Effector memory CD4-positive, alpha-beta T cell (primary cell): ENCODE data around the gene WFIKKN1.

ENCODE experiments used
- DNase-seq, 3 donors: peaks; one replicate each; pipeline ENCODE4 v3.0.0-alpha.2; 2020
- H3K27ac ChIP-seq: 2 replicates; pipeline ENCODE4 v1.7.0; 2013; ENCODE audit warnings: mild to moderate bottlenecking, low read length, moderate library complexity; ENCODE audit not compliant: insufficient read depth, poor library complexity, severe bottlenecking
- H3K27me3 ChIP-seq: replicated peaks from 2 replicates; pipeline ENCODE4 v1.7.0; 2013; ENCODE audit warnings: mild to moderate bottlenecking, low read length; ENCODE audit not compliant: insufficient read depth, control insufficient read depth, poor library complexity, severe bottlenecking
- H3K36me3 ChIP-seq: 2 replicates; pipeline ENCODE4 v1.7.0; 2013; ENCODE audit warnings: mild to moderate bottlenecking, low read length, moderate library complexity; ENCODE audit not compliant: control insufficient read depth, insufficient read depth
- H3K4me1 ChIP-seq: 2 replicates; pipeline ENCODE4 v1.7.0; 2013; ENCODE audit warnings: low read length, mild to moderate bottlenecking; ENCODE audit not compliant: control insufficient read depth, insufficient read depth, poor library complexity, severe bottlenecking
- H3K4me3 ChIP-seq: 2 replicates; pipeline ENCODE4 v1.7.0; 2013; ENCODE audit warnings: low read length, low read depth, mild to moderate bottlenecking; ENCODE audit not compliant: insufficient read depth, poor library complexity, severe bottlenecking
- H3K9me3 ChIP-seq: 2 replicates; pipeline ENCODE4 v1.7.0; 2013; ENCODE audit warnings: mild to moderate bottlenecking, low read length, moderate library complexity; ENCODE audit not compliant: control insufficient read depth

Gene WFIKKN1

GRCh38 chr16:680625-680945 lies 49.8 kb downstream of the WFIKKN1 start:
- H3K36me3 ChIP-seq: peaks cover 10% of the 10 kb centered on the region
- H3K9me3 ChIP-seq: no peaks in the 10 kb centered on the region
- peak overlapping the region; percentile 65 for H3K4me3 ChIP-seq
- H3K27me3 ChIP-seq: no peaks in the 10 kb centered on the region
- DNase-seq: no peak
- peak overlapping the region; percentile 67 for H3K27ac ChIP-seq
- H3K4me1 ChIP-seq: peaks cover 54% of the 10 kb centered on the region

GRCh38 chr16:680967-681745 lies 50.4 kb downstream of the WFIKKN1 start:
- peaks cover 12% of the 10 kb centered on the region for H3K36me3 ChIP-seq
- H3K4me1 ChIP-seq: peaks cover 53% of the 10 kb centered on the region
- H3K27ac ChIP-seq: peak overlapping the region; percentile 67
- no peak for DNase-seq
- no peaks in the 10 kb centered on the region for H3K9me3 ChIP-seq
- H3K27me3 ChIP-seq: no peaks in the 10 kb centered on the region
- peak overlapping the region; percentile 65 for H3K4me3 ChIP-seq

- no peak for DNase-seq
- Histone ChIP-seq H3K9me3 (no peaks in the 10 kb centered on the region), H3K4me3 (no peak overlapping the region), H3K27ac (no peak overlapping the region), H3K27me3 (no peaks in the 10 kb centered on the region), H3K36me3 (peaks cover 19% of the 10 kb centered on the region), H3K4me1 (peaks cover 47% of the 10 kb centered on the region)
Measured at GRCh38 chr16:681746-682427, 51.1 kb downstream of the WFIKKN1 start.

- DNase-seq: no peak
- Histone ChIP-seq H3K36me3 (peaks cover 20% of the 10 kb centered on the region), H3K4me1 (peaks cover 42% of the 10 kb centered on the region), H3K4me3 (no peak overlapping the region), H3K9me3 (no peaks in the 10 kb centered on the region), H3K27me3 (no peaks in the 10 kb centered on the region), H3K27ac (no peak overlapping the region)
Measured at GRCh38 chr16:682493-683395, 52.0 kb downstream of the WFIKKN1 start.

GRCh38 chr16:683396-684070 lies 52.7 kb downstream of the WFIKKN1 start:
- no peak for DNase-seq
- peaks cover 20% of the 10 kb centered on the region for H3K36me3 ChIP-seq
- H3K9me3 ChIP-seq: no peaks in the 10 kb centered on the region
- peak overlapping the region; percentile 75 for H3K27ac ChIP-seq
- H3K4me1 ChIP-seq: peaks cover 42% of the 10 kb centered on the region
- H3K4me3 ChIP-seq: peak overlapping the region; percentile 52
- H3K27me3 ChIP-seq: no peaks in the 10 kb centered on the region
